Measurements from ENCODE around the gene IPMK.
"Not testable (repeated sequence)": the region's sequence is repeated elsewhere in the genome, so short reads cannot be mapped to it uniquely, and the experiment has no call there.

The IPMK gene

DNA sequence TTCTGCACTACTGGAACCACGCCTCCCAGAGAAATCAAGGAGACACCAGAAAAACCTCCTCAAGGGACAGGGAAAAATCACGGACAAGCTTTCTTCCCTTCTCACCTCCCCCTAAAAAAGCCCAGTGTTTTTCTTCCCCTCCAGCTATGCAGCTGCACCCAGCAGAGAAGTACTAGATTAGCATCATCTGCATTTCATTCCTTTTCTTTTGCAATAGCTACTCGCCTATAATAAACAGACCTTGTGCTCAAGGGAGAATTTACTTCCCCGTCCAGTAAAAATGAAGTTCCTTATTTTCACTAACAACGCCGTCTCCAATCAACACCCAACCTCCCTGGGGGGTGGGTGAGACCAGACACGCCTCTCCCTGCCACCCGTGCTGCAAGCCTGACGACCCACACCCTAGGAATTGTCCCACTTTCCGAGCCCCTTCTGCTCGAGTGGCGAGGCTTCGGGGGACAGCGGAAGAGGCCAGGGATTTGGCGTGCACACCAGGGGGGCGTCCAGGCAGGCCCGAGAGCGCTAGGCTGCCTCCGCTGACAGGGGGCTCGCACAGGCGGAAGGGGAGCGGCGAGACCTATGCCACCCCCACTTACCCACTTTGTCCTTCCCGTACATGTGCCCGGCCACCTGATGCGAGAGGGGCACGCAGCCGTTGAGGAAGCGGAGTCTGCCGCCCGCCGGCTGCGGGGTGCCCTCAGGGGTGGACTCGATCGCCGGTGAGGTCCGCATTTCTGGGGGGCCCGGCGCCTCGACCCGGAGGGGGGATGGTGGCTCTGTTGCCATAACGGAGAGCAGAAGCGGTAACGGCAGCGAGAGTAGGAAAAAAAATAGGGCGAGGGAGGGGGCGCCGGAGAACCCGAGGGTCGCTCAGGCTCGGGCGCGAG, 625 bp downstream of the IPMK start:
- DNase-seq, result peak; percentile 40

DNA sequence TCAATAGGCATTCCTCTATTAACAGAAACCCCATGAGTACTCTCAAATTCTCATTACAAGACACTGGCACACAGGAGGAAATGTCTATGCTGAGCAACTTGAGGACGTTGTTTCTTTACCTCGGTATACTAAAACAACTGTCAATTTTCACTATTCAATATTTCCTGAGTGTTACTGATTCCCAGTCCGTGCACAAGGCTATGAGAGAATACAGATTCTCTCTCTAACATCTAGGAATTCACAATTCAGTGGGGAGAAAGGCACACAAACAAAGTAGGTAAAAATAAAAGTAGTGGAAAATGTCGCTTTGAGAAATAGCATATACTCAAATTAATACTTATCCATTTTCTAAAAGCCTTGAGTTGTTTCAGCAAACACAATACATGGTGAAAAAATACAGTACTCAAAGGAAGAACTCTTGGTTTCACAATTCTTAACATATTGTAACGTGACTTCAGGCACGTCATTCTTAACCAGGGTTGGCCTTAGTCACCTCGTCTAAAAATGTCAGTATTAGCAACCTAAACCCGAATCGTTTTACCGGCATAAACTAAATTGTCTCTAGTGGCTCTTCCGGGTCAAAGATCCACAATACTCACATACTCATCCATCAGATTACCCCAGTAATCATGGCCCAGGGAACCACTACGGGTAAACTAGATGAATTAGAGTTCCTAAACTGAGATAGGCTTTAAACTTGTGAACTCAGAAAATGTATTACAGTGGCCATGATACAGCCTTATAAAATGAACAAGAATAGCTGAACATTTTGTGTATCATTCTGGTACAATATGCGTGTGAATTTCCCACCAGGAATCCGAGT, 1.5 kb downstream of the IPMK start:
- peak; percentile 37 for DNase-seq

DNA sequence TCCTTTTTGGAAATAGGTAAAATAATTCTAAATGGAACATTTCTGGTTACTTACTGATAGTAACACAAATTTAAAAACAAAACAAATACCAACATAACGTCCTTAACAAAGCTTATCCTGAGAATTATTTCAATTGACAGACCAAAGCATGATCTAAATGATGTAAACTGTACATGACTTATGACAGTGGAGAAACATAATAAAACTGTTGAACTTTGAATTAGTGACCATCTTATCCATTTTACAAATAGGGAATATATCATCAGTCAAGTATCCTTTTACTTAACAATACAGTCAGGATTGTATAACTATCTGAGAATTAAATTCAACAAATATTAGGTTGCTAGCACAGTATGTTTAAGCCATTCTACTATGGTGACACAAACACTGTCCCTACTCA, 2.4 kb downstream of the IPMK start:
- DNase-seq, result no peak

DNA sequence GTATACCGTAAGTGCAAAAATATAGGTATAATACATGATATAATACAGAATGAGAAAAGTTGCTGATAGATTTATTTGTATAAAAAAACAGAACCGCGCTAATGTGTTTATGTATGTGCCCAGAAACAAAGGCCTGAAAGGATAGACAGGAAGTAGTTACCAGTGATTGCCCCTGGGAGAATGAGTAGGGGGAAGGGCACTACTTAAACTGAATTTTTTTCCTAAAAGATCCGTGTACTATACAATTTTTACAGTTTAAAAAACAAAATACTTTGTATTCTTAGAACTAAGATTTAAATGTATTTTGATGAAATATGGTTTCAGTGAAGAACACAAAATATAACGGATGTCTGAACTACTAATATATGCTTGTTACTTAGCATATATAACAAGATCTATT, 2.9 kb downstream of the IPMK start:
- no peak for DNase-seq

DNA sequence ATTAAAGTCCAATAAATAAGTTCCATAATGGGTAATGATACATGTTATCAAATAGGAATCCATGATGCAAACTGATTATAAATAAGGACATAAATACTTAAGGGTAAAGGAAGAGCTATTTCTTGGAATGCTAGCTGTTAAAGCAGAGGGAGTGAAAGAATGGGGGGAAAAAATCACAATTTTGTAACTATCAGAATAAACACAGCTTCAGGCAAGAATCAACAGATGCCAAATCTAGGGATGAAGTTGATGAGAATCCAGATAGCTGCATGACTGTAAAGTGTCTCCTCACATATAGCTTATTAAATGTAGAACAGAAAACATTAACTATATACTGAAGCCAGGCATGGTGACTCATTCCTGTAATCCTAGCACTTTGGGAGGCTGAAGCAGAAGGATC, 4.9 kb downstream of the IPMK start:
- DNase-seq, result no peak

DNA sequence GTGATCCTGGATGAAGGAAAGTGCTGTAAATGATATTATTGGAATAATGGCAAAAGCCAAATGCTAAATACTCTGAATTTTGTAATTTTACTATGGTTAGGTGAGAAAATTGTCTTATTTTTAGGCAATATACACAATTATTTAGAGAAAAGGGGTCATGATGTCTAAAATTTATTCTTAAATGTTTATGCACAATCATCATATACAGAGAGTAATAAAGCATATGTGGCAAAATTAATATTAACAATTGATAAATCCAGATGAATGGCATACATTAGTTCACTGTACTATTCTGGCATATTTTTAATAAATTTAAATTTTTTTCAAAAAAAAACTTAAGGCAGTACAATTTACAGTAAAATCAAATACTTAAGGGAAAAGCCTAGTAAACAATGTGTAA, 7.4 kb downstream of the IPMK start:
- no peak for DNase-seq

DNA sequence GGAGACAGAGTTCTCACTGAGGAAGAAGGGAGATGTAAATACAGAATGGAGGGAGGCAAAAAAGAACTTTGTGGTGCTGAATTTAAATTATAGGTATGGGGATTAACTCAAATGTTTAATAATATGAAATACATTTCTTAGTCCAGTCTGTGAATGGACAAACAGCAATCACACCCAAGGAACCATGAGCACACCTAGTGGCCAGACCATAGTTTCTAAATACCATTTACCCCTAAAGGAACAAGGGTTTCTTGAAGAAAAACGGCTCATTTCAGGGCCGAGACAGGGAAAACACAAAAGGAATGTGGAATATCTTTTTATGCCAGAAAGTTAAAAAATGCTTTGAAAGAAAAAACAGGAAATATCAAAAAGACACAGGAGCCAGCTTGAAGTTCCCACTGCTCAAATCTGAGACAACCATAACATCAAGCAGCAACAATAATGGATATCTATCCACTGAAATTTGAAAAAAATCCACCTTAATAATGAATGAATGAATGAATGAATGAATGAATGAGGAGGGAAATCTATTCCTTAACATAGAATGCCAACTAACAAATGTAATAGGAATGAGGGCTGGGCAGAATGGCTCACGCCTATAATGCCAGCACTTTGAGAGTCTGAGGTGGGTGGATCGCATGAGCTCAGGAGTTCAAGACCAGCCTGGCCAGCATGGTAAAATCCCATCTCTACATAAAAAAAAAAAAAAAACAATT, 8.6 kb downstream of the IPMK start:
- DNase-seq, result no peak

DNA sequence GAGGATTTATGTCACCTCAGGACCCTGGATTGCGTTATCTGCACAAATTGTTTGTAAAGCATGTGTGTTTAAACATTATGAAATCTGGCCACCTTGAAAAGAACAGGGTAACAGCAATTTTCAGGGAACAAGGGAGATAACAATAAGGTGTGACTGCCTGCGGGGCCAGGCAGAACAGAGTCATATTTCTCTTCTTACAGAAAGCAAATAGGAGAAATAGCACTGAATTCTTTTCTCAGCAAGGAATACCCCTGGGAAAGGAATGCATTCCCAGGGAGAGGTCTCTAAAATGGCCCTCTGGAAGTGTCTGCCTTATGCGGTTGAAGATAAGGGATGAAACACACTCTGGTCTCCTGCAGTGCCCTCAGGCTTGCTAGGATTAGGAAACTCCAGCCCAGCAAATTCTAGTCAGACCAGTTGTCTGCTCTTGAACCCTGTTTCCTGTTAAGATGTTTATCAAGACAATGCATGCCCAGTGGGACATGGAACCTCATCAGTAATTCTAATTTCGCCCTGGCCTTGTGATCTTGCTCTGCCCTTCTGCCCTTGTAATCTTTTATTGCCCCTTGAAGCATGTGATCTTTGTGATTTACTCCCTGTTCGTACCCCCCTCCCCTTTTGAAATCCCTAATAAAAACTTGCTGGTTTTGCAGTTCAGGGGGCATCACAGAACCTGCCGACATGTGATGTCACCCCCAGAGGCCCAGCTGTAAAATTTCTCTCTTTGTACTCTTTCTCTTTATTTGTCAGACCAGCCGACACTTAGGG, 11.5 kb downstream of the IPMK start:
- DNase-seq, result not testable (repeated sequence)

DNA sequence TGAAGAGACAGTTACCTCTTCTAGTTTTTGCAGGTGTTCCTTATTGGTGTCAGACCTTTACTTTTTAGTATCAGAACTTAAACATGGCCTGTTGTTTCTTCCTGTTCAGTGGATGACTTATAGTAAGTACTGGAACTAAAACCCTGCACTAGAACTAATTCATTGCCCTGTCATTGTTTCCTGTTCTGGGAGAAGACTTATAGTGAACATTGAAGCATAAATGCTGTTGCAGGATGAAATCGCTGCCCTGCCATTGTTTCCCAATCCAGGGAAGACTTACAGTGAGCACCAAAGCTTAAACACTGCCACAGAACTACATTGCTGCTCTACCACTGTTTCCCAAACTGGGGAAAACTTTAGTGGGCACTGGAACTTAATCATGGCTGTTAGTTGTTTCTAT, 13.1 kb downstream of the IPMK start:
- no peak for DNase-seq

DNA sequence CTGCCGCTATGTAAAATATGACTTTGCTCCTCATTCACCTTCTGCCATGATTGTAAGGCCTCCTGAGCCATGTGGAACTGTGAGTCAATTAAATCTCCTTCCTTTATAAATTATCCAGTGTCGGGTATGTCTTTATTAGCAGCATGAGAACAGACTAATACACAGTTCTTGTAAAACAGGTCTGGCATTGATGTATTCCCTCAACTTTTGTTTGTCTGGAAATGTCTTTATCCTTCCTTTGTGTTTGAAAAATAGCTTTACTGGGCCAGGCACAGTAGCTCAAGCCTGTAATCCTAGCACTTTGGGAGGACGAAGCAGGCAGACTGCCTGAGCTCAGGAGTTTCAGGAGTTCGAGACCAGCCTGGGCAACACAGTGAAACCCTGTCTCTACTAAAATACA, 14.5 kb downstream of the IPMK start:
- no peak for DNase-seq

DNA sequence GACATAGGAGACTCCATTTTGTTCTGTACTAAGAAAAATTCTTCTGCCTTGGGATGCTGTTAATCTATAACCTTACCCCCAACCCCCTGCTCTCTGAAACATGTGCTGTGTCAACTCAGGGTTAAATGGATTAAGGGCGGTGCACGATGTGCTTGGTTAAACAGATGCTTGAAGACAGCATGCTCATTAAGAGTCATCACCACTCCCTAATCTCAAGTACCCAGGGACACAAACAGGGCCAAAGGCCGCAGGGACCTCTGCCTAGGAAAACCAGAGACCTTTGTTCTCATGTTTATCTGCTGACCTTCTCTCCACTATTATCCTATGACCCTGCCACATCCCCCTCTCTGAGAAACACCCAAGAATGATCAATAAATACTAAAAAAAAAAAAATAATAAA, 23.0 kb downstream of the IPMK start:
- DNase-seq, result not testable (repeated sequence)

DNA sequence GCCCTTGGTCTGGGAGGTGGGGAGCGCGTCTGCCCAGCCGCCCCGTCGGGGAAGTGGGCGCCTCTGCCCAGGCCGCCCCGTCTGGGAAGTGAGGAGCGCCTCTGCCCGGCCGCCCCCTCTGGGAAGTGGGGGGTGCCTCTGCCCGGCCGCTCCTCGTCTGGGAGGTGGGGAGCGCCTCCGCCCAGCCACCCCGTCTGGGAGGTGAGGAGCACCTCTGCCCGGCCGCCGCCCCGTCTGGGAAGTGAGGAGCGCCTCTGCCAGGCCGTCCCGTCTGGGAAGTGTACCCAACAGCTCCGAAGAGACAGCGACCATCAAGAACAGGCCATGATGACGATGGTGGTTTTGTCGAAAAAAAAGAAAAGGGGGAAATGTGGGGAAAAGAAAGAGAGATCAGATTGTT, 23.5 kb downstream of the IPMK start:
- not testable (repeated sequence) for DNase-seq

DNA sequence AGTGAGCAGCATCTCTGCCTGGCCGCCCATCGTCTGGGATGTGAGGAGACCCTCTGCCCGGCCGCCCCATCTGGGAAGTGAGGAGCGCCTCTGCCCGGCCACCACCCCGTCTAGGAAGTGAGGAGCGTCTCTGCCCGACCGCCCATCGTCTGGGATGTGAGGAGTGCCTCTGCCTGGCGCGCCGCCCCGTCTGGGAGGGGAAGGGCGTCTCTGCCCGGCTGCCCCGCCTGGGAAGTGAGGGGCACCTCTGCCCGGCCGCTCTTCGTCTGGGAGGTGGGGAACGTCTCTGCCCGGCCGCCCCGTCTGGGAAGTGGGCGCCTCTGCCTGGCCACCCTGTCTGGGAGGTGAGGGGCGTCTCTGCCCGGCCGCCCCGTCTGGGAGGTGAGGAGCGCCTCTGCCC, 23.9 kb downstream of the IPMK start:
- not testable (repeated sequence) for DNase-seq

DNA sequence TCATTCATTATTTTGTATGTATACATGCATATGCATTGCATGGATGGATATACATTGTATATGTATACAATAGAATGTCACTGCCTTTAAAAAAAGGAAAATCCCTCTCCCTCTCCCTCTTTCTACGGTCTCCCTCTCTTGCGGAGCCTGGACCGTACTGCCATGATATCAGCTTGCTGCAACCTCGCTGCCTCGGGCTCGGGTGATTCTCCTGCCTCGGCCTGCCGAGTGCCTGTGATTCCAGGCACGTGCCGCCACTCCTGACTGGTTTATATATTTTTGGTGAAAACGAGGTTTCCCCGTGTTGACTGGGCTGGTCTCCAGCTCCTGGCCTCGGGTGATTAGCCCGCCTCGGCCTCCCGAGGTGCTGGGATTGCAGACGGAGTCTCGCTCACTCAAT, 24.4 kb downstream of the IPMK start:
- no peak for DNase-seq

DNA sequence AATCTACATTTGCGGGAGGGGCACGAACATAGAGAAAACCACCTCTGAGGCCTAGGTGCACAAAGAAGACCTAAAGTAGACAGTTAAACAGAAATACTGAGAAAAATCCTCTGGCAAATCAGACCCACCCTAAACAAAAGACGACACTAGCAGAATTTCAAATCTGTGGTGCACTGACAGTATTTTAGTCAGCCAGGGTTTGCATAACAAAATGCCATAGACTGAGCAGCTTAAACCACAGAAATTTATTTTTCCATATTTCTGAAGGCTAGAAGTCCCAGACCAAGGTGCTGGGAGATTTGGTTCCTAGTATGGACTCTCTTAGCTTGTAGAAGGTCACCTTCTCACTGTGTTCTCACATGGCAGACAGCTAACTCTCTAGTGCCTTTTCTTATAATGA, 26.3 kb downstream of the IPMK start:
- DNase-seq, result no peak

DNA sequence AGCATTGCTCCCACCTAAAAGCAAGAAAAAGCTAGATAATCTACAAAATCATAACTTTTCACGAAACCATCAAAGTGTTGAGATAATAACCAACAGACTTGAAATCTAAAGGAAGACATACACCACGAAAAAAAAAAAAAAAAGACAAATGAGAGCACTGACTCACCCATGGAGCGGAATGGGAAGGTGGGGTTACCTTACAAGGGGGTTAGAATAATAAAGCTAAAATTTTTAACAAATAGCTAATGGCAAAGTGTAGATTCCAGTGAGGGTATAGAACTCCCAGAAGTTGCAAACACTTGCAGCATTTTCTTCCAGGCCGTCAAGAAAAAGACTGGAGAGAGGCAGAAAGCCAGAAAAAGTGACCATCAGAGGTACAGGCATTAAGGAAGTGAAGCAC, 27.2 kb downstream of the IPMK start:
- DNase-seq, result no peak

DNA sequence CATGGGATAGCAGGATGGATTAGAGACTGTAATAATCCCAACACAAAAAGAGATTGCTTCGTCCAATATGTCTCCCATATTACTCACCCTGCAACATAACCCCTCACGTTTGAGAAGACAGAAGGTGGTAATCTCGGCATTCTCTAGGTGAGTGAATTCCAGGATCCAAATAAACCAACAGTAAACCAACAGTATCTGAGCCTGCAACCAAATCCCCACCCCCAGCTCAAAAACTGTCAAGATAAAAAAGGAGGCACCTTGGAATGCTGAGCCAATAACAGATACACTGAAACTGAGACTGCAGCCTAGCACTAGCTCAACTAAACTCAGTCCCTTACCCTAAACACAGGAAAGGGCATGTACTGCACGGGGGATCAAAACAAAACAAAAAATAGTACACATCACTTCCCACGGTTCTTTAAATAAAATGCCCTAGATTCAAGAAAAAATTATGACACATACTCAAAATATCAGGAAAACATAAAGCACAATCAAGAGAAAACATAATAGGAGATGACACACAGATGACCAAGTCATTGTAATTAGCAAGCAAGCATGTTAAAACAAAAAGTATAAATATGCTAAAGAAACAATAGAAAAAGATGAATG, 28.0 kb downstream of the IPMK start:
- peak; percentile 40 for DNase-seq

DNA sequence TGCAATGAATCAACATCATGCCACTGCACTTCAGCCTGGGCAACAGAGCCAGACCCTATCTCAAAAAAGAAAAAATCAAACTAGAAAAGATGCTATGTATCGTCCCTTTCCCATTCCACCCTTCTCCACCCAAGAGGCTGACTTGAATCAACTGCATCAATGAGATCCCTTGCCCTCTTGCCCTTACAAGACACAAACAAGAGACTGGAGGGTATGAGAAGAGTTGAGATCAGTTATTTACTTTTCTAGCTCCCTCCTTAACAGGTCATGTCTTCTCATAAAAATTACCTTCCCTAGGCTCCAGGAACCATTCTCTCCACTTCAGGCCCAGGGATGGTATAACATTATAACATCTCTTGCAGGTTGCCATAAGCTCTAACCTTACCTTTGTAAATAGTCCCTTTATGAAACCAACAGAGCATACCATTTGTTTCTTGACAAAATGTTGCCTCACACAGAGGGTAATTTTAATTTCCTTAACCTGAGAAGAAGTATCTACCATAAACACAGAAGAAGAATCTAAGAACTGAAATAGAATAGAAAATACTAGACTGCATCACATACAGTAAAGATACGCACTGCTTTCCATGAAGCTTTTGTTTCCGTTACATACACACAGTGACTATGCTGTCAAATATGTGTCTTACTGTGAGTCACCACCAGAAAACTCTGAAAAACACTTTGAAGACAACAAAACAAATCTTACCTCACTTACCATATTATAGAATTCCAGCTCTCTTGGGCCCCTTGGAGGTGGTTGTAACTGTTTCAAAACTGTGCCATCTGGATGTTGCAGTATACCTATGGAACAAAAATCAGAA, 30.5 kb downstream of the IPMK start:
- peak; percentile 84 for DNase-seq

DNA sequence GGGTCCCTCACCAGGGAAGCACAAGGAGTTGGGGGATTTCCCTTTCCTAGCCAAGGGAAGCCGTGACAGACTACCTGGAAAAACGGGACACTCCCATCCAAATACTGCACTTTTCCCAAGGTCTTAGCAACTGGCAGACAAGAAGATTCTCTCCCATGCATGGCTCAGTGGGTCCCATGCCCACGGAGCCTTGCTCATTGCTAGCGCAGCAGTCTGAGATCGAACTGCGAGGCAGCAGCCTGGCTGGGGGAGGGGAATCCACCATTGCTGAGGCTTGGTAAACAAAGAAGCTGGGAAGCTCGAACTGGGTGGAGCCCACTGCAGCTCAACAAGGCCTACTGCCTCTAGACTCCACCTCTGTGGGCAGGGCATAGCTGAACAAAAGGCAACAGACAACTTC, 37.8 kb downstream of the IPMK start:
- DNase-seq, result not testable (repeated sequence)

DNA sequence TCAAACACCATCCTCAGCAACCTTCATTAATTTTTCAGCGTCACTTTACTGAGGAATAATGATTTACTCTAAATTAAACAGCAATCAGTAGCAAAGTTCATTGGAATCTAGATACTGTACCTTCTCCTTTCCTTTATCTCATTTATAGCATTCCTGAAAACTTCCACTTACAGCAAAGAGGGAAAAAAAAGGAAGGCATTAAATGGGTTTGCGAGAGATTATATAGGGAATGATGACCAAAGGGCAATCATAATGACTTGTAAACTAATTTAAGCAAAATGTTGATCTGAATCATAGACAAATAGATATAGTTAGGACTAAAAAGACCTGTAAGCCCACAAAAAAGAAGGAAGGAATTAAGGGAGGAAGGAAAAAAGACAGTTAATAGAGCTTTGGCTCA, 42.0 kb downstream of the IPMK start:
- no peak for DNase-seq

DNA sequence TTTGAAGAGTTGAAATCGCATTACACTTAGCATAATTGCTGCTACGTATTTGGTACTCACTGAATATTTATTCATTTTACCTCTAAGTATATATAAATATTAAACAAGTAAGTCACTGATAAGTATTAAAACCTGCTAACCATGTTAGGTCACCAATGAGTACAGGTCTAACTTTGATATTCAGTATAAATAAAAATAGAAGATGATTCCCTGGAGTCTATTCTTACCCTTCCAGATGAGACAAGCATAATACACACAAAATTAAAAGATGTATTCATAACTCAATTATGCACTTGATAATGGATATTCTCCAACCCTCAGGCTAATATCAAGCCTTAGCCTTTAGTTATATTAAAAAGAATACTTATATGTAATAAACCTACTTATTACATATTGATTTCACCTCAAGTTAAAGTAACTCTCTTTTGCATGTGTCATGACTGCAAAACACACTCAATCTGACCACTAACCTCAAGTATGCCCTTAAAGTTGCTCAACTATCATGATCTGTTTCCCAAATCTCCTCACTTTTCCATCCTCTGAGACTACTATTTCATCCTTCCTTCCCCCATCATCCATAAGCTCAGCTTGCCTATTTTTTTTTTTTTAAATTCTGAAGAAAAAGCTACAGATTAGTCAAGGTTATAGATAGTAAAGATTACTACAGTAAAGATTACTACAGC, 46.8 kb downstream of the IPMK start:
- no peak for DNase-seq
